Parathyroid adenoma (tissue), 2 donors: ENCODE measurements around the gene PER3.

ENCODE experiments used
- H2AFZ ChIP-seq: fragments of 300-600 bp; sonication (generic); one replicate; pipeline ENCODE4 v1.7.0; 2017; ENCODE audit warnings: antibody characterized with exemption, mild to moderate bottlenecking
- H3K27ac ChIP-seq: fragments of 300-600 bp; sonication (generic); one replicate; pipeline ENCODE4 v1.7.0; 2017
- H3K27me3 ChIP-seq: fragments of 300-600 bp; sonication (generic); one replicate; pipeline ENCODE4 v1.7.0; 2017; ENCODE audit warnings: low read length; ENCODE audit not compliant: control insufficient read depth, insufficient read depth
- H3K36me3 ChIP-seq: fragments of 300-600 bp; sonication (generic); one replicate; pipeline ENCODE4 v1.7.0; 2017; ENCODE audit warnings: low read length; ENCODE audit not compliant: control insufficient read depth, insufficient read depth
- H3K4me1 ChIP-seq: fragments of 300-600 bp; sonication (generic); one replicate; pipeline ENCODE4 v1.7.0; 2017; ENCODE audit warnings: control low read depth
- H3K4me2 ChIP-seq: fragments of 300-600 bp; sonication (generic); one replicate; pipeline ENCODE4 v1.7.0; 2017; ENCODE audit warnings: low read length
- H3K4me3 ChIP-seq: fragments of 300-600 bp; sonication (generic); one replicate; pipeline ENCODE4 v1.7.0; 2017; ENCODE audit warnings: low read depth, low read length
- H3K79me2 ChIP-seq: fragments of 300-600 bp; sonication (generic); one replicate; pipeline ENCODE4 v1.7.0; 2017; ENCODE audit warnings: control low read depth
- H3K9ac ChIP-seq: fragments of 300-600 bp; sonication (generic); one replicate; pipeline ENCODE4 v1.7.0; 2017; ENCODE audit warnings: mild to moderate bottlenecking
- H3K9me3 ChIP-seq: fragments of 300-600 bp; sonication (generic); one replicate; pipeline ENCODE4 v1.7.0; 2017; ENCODE audit warnings: low read length; ENCODE audit not compliant: control insufficient read depth
- CTCF ChIP-seq: fragments of 300-600 bp; sonication (generic); IDR thresholded peaks from one replicate; pipeline ENCODE4 v1.7.0; 2017; ENCODE audit warnings: antibody characterized with exemption, mild to moderate bottlenecking
- donor health status: primary hyperparathyroidism.

Gene PER3

DNA sequence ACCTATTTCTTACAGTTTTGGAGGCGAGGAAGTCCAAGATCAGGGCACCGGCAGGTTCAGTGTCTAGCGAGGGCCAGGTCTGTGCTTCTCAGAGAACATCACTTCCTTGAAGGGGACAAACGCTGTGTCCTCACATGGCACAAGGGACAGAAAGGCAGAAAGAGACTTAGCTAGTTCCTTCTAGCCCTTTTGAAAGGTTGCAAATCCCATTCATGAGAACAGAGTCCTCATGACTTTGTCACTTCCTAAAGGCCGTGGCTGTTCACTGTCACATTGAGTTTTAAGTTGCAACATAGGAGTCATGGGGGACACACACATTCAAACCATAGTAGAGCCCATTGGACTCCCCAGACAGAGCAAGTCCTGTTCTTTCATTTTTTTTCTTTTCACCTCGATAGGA is 27.4 kb downstream of the PER3 start:
- Histone ChIP-seq H3K4me2 (no peak overlapping the region), H3K36me3 (no peaks in the 10 kb centered on the region), H3K27me3 (no peaks in the 10 kb centered on the region), H2AFZ (no peak overlapping the region), H3K79me2 (no peaks in the 10 kb centered on the region), H3K27ac (no peak overlapping the region), H3K9me3 (no peaks in the 10 kb centered on the region), H3K4me3 (no peak overlapping the region), H3K9ac (no peak overlapping the region), H3K4me1 (no peaks in the 10 kb centered on the region)
- TF ChIP-seq CTCF: no peak

GRCh38 chr1:7813677-7814373 is 29.7 kb downstream of the PER3 start:
- Histone ChIP-seq H3K79me2 (no peaks in the 10 kb centered on the region), H3K4me2 (no peak overlapping the region), H3K9ac (no peak overlapping the region), H3K4me3 (no peak overlapping the region), H3K27me3 (no peaks in the 10 kb centered on the region), H3K4me1 (no peaks in the 10 kb centered on the region), H3K27ac (no peak overlapping the region), H3K9me3 (no peaks in the 10 kb centered on the region), H3K36me3 (no peaks in the 10 kb centered on the region), H2AFZ (no peak overlapping the region)
- TF ChIP-seq CTCF: no peak

DNA sequence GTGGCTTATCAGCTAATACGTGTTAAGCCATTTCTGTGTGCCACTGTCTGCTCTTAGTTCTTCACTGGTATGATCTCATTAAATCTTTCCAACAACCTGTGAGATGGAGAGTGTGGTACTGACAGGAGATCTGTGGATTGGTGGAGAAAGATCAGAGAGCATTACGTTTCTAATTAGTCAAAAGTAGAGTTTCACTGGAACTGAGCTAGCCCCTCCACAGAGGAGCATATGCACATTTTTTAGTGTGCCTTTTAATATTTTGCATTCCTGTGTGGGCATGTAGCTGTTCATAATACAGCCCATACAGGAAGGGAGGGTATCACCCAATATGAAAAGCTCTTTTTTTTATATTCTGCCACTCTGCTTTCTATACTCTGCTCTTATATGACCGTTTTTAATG is 37.2 kb downstream of the PER3 start:
- H3K4me1 ChIP-seq: no peaks in the 10 kb centered on the region
- no peaks in the 10 kb centered on the region for H3K79me2 ChIP-seq
- no peak overlapping the region for H3K4me3 ChIP-seq
- H3K9ac ChIP-seq: no peak overlapping the region
- no peaks in the 10 kb centered on the region for H3K36me3 ChIP-seq
- no peak for TF ChIP-seq CTCF
- no peak overlapping the region for H3K27ac ChIP-seq
- H3K27me3 ChIP-seq: no peaks in the 10 kb centered on the region
- no peak overlapping the region for H2AFZ ChIP-seq
- H3K4me2 ChIP-seq: no peak overlapping the region
- H3K9me3 ChIP-seq: no peaks in the 10 kb centered on the region

GRCh38 chr1:7824701-7825100 is 40.6 kb downstream of the PER3 start:
- H3K27me3 ChIP-seq: no peaks in the 10 kb centered on the region
- H3K36me3 ChIP-seq: no peaks in the 10 kb centered on the region
- H3K4me2 ChIP-seq: no peak overlapping the region
- no peak overlapping the region for H3K4me3 ChIP-seq
- no peaks in the 10 kb centered on the region for H3K9me3 ChIP-seq
- H3K79me2 ChIP-seq: no peaks in the 10 kb centered on the region
- no peaks in the 10 kb centered on the region for H3K4me1 ChIP-seq
- H3K9ac ChIP-seq: no peak overlapping the region
- H2AFZ ChIP-seq: no peak overlapping the region
- no peak for TF ChIP-seq CTCF
- no peak overlapping the region for H3K27ac ChIP-seq

- no peaks in the 10 kb centered on the region for H3K36me3 ChIP-seq
These were observed 42.3 kb downstream of the PER3 start for GRCh38 chr1:7826363-7826762.

More at GRCh38 chr1:7826363-7826762, 42.3 kb downstream of the PER3 start:
- Histone ChIP-seq H2AFZ (no peak overlapping the region), H3K9me3 (no peaks in the 10 kb centered on the region), H3K79me2 (no peaks in the 10 kb centered on the region), H3K27ac (no peak overlapping the region), H3K4me3 (no peak overlapping the region), H3K4me2 (no peak overlapping the region), H3K27me3 (no peaks in the 10 kb centered on the region), H3K4me1 (no peaks in the 10 kb centered on the region), H3K9ac (no peak overlapping the region)
- no peak for TF ChIP-seq CTCF
